ENCODE measurements around the gene GRHL1.

The GRHL1 gene

DNA sequence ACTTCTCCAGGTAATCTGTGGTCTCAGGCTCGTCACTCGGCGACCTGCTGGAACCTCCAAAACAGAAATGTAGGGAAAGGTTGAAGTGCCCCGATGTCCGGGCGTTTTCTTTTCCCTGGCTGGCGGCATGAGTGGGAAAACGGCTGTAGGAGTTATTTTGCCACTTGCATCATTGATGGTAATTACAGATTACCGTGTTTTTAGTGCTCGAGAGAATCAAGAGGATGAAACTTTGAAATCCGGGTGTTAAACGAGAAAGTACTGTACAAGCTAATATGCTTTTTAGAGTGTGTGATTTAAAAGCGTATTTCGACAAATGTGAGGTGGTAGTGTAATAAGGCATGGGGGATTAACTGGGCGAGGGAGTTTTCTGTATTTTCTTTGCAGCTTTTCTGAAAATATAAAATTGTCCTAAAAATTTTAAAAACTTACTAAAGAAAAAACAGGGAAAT is 819 bp downstream of the GRHL1 start:
- H3K4me3 ChIP-seq (ENCODE audit: low read length), result peak overlapping the region; percentile 60
- no peak for DNase-seq (ENCODE audit: low read depth)
- TF ChIP-seq, protein P1, sequence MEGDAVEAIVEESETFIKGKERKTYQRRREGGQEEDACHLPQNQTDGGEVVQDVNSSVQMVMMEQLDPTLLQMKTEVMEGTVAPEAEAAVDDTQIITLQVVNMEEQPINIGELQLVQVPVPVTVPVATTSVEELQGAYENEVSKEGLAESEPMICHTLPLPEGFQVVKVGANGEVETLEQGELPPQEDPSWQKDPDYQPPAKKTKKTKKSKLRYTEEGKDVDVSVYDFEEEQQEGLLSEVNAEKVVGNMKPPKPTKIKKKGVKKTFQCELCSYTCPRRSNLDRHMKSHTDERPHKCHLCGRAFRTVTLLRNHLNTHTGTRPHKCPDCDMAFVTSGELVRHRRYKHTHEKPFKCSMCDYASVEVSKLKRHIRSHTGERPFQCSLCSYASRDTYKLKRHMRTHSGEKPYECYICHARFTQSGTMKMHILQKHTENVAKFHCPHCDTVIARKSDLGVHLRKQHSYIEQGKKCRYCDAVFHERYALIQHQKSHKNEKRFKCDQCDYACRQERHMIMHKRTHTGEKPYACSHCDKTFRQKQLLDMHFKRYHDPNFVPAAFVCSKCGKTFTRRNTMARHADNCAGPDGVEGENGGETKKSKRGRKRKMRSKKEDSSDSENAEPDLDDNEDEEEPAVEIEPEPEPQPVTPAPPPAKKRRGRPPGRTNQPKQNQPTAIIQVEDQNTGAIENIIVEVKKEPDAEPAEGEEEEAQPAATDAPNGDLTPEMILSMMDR (conservative IDR thresholded peaks at IDR 0.05; ENCODE audit: low read depth, low read length), result no peak

DNA sequence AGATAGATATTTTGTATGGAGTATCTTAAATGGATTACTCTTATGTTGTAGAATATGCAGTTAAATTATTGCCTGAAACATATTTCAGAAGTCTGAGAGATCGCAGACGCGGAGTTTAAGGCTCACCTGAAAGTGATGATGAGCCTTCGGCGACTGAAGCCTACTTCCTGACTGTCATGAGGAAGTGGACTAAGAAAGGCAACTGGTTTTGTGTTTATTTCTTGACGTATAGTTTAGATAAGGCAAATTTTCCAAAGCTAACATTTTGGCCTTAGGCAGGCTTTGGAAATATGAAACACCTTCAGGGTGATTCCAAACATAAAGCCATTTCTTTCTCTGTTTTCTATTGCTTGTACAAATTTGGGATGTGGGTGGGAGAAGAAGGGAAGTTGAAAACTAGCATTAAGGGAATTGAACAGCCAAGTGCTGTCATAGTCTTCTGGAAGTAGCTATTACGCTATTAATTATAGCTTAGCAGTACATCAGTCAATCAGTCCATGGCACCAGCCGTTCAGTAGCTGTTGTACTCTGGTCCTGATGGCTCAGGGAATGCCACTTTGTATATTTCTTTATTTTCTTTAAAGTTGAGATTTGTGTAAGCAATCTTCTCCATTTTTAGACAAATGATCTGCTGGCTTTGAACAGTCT is 1.5 kb downstream of the GRHL1 start:
- no peak overlapping the region for H3K4me3 ChIP-seq (ENCODE audit: low read length)
- DNase-seq (ENCODE audit: low read depth), result no peak
- TF ChIP-seq, protein P1 (conservative IDR thresholded peaks at IDR 0.05; ENCODE audit: low read depth, low read length), result no peak

DNA sequence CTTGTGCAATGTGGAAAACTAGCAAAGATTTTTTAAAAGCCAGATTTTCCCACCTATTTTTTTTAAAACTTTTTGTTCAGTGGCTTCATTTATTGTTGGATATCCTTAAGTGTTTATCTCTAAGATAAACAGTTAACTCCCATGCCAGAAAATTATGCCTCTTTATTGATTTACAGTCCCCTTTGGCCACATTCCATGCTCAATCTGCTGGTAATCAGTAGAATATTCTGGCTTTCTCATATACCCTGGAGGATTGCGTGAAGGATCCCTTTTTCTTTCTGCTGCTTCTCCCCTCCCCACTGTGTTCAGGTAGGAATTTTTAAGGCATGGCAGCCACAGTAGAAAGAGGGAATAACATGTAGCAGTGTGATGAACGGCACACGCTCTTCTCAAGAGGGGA is 2.6 kb downstream of the GRHL1 start:
- TF ChIP-seq, protein P1 (conservative IDR thresholded peaks at IDR 0.05; ENCODE audit: low read depth, low read length), result no peak
- DNase-seq (ENCODE audit: low read depth), result no peak
- H3K4me3 ChIP-seq (ENCODE audit: low read length), result no peak overlapping the region

DNA sequence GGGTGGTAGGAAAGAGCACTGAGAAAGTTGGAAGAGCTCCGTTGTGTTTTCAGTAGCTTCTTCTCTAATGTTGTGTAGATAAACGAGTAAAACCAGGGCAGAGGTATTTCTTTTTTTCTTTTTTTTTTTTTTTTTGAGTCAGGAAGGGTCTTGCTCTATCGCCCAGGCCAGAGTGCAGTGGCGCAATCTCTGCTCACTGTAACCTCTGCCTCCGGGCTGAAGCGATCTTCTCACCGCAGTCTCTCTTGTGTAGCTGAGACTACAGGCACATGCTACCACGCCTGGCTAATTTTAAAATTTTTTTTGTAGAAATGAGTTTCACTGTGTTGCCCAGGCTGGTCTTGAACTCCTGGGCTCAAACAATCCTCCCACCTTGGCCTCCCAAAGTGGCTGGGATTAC is 6.6 kb downstream of the GRHL1 start:
- TF ChIP-seq, protein P1 (conservative IDR thresholded peaks at IDR 0.05; ENCODE audit: low read depth, low read length), result no peak
- no peak for DNase-seq (ENCODE audit: low read depth)
- no peak overlapping the region for H3K4me3 ChIP-seq (ENCODE audit: low read length)

DNA sequence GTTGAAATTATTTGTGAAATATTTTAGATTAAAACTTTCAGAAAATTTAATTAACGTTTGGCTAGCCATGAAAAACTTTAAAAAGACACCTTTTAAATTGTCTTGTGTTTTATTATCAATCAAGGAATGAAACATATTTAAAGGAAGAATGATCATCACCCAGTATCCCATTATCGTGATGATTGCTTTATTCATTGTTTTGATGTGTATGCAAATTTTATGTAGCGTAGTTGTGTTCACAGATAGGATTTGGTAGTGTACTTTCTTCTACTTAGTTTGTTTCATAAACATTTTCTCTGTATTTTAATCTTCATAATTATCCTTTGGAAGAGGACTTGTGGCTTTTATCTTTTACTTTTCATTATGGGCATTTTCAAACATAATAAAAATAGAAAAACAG is 7.8 kb downstream of the GRHL1 start:
- no peak for DNase-seq (ENCODE audit: low read depth)
- no peak overlapping the region for H3K4me3 ChIP-seq (ENCODE audit: low read length)
- TF ChIP-seq, protein P1 (conservative IDR thresholded peaks at IDR 0.05; ENCODE audit: low read depth, low read length), result no peak

DNA sequence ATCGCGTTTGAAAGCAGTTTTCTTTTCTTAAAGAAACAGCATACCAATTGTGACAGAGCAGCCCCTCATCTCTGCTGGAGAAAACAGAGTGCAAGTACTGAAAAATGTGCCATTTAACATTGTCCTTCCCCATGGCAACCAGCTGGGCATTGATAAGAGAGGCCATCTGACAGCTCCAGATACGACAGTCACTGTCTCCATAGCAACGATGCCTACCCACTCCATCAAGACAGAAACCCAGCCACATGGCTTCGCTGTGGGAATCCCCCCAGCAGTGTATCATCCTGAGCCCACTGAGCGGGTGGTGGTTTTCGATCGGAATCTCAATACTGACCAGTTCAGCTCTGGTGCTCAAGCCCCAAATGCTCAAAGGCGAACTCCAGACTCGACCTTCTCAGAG is 9.5 kb downstream of the GRHL1 start:
- TF ChIP-seq, protein P1 (conservative IDR thresholded peaks at IDR 0.05; ENCODE audit: low read depth, low read length), result no peak
- no peak overlapping the region for H3K4me3 ChIP-seq (ENCODE audit: low read length)
- no peak for DNase-seq (ENCODE audit: low read depth)

DNA sequence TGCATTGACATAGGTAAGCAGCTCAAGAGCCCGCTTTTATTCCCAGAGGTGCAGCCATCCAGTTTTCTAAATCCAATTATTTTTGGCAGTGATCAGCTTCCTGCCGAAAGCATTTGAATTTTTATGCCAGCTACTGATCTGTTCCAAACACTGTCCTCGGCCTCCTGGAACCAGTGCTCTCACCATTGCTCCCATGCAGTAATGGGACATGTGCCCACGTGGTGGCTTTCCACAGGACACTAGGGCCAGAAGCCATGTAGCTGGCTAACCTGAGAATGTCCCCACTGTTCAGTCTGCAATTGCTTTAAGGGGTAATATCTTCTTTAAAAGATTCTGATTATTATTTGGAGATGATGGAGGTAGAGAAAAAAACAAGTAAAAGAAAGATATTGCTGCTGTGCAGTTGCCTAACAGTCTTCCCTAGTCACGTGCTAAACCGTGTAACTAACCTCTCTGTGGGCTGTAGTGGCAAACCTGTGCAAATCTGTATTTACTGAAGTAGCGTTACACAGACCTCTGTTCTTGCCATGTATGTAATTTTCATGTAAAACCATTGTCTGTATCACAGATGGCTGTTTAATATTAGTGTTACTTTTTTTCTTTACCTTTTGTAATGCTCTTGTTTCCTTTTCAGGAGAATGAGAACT is 13.0 kb downstream of the GRHL1 start:
- no peak overlapping the region for H3K4me3 ChIP-seq (ENCODE audit: low read length)
- no peak for DNase-seq (ENCODE audit: low read depth)
- TF ChIP-seq, protein P1 (conservative IDR thresholded peaks at IDR 0.05; ENCODE audit: low read depth, low read length), result no peak
